GM21515 (cell line): ENCODE results near the gene WAC.

Experiments used
- ATAC-seq: cut with Tn5 transposase; IDR thresholded peaks from one replicate; pipeline ENCODE4 v1.9.1; 2021; ENCODE audit not compliant: unreplicated experiment

The WAC gene

GRCh38 chr10:28523725-28524252, 9.1 kb upstream of the WAC start:
- ATAC-seq, result no peak

- no peak for ATAC-seq
Observed at GRCh38 chr10:28530751-28531150, 2.2 kb upstream of the WAC start.

- ATAC-seq, result peak; percentile 1
Observed at GRCh38 chr10:28533186-28533564, 257 bp downstream of the WAC start.

- peak; percentile 18 for ATAC-seq
Observed at GRCh38 chr10:28533571-28534304, 820 bp downstream of the WAC start.

- no peak for ATAC-seq
Observed at GRCh38 chr10:28535846-28536245, 2.9 kb downstream of the WAC start.

- ATAC-seq, result no peak
Observed at GRCh38 chr10:28538595-28538994, 5.7 kb downstream of the WAC start.

GRCh38 chr10:28540145-28540544, 7.2 kb downstream of the WAC start:
- ATAC-seq, result no peak

GRCh38 chr10:28541717-28542365, 8.9 kb downstream of the WAC start:
- no peak for ATAC-seq

- no peak for ATAC-seq
Observed at GRCh38 chr10:28542728-28543127, 9.8 kb downstream of the WAC start.

- ATAC-seq, result no peak
Observed at GRCh38 chr10:28544058-28544457, 11.1 kb downstream of the WAC start.

GRCh38 chr10:28545967-28546644, 13.2 kb downstream of the WAC start:
- peak; percentile 66 for ATAC-seq

- no peak for ATAC-seq
Observed at GRCh38 chr10:28548781-28549498, 16.0 kb downstream of the WAC start.

GRCh38 chr10:28551086-28551485, 18.2 kb downstream of the WAC start:
- ATAC-seq, result no peak

- ATAC-seq, result no peak
Observed at GRCh38 chr10:28552775-28553174, 19.9 kb downstream of the WAC start.

- no peak for ATAC-seq
Observed at GRCh38 chr10:28554009-28554408, 21.1 kb downstream of the WAC start.

GRCh38 chr10:28554952-28555351, 22.0 kb downstream of the WAC start:
- ATAC-seq, result no peak

- no peak for ATAC-seq
Observed at GRCh38 chr10:28555358-28555757, 22.4 kb downstream of the WAC start.

GRCh38 chr10:28556142-28556541, 23.2 kb downstream of the WAC start:
- ATAC-seq, result no peak

- ATAC-seq, result no peak
Observed at GRCh38 chr10:28558186-28558585, 25.3 kb downstream of the WAC start.

GRCh38 chr10:28558923-28559508, 26.1 kb downstream of the WAC start:
- ATAC-seq, result no peak

- no peak for ATAC-seq
Observed at GRCh38 chr10:28559618-28560017, 26.7 kb downstream of the WAC start.
